ENCODE data around the gene CARD9.

CARD9 gene

GRCh38 chr9:136334541-136334940 is 38.9 kb downstream of the CARD9 start:
- Mint-ChIP-seq H3K4me1 (ENCODE audit: low read depth) (no peaks in the 10 kb centered on the region), H3K9me3 (ENCODE audit: low read depth) (no peaks in the 10 kb centered on the region), H3K36me3 (no peaks in the 10 kb centered on the region), H3K4me3 (no peak overlapping the region), H3K27ac (no peak overlapping the region), H3K27me3 (no peaks in the 10 kb centered on the region)

- Mint-ChIP-seq H3K4me1 (ENCODE audit: low read depth) (peaks cover 3% of the 10 kb centered on the region), H3K9me3 (ENCODE audit: low read depth) (no peaks in the 10 kb centered on the region), H3K4me3 (no peak overlapping the region), H3K27ac (no peak overlapping the region), H3K36me3 (no peaks in the 10 kb centered on the region), H3K27me3 (no peaks in the 10 kb centered on the region)
Measured at GRCh38 chr9:136333486-136333885, 40.0 kb downstream of the CARD9 start.

- Mint-ChIP-seq H3K27ac (no peak overlapping the region), H3K9me3 (ENCODE audit: low read depth) (no peaks in the 10 kb centered on the region), H3K4me1 (ENCODE audit: low read depth) (peaks cover 3% of the 10 kb centered on the region), H3K4me3 (no peak overlapping the region), H3K36me3 (no peaks in the 10 kb centered on the region), H3K27me3 (no peaks in the 10 kb centered on the region)
Measured at GRCh38 chr9:136333045-136333444, 40.4 kb downstream of the CARD9 start.

GRCh38 chr9:136332482-136332983 is 40.9 kb downstream of the CARD9 start:
- Mint-ChIP-seq H3K27ac (no peak overlapping the region), H3K27me3 (no peaks in the 10 kb centered on the region), H3K4me3 (no peak overlapping the region), H3K9me3 (ENCODE audit: low read depth) (no peaks in the 10 kb centered on the region), H3K36me3 (no peaks in the 10 kb centered on the region), H3K4me1 (ENCODE audit: low read depth) (peaks cover 3% of the 10 kb centered on the region)

GRCh38 chr9:136331556-136332481 is 41.6 kb downstream of the CARD9 start:
- Mint-ChIP-seq H3K36me3 (no peaks in the 10 kb centered on the region), H3K9me3 (ENCODE audit: low read depth) (no peaks in the 10 kb centered on the region), H3K27ac (no peak overlapping the region), H3K4me1 (ENCODE audit: low read depth) (peaks cover 3% of the 10 kb centered on the region), H3K27me3 (no peaks in the 10 kb centered on the region), H3K4me3 (no peak overlapping the region)

GRCh38 chr9:136331030-136331429 is 42.4 kb downstream of the CARD9 start:
- Mint-ChIP-seq H3K27me3 (no peaks in the 10 kb centered on the region), H3K4me1 (ENCODE audit: low read depth) (peaks cover 3% of the 10 kb centered on the region), H3K36me3 (no peaks in the 10 kb centered on the region), H3K4me3 (no peak overlapping the region), H3K27ac (no peak overlapping the region), H3K9me3 (ENCODE audit: low read depth) (no peaks in the 10 kb centered on the region)

- Mint-ChIP-seq H3K4me1 (ENCODE audit: low read depth) (peaks cover 3% of the 10 kb centered on the region), H3K36me3 (no peaks in the 10 kb centered on the region), H3K4me3 (no peak overlapping the region), H3K9me3 (ENCODE audit: low read depth) (no peaks in the 10 kb centered on the region), H3K27me3 (no peaks in the 10 kb centered on the region), H3K27ac (no peak overlapping the region)
Measured at GRCh38 chr9:136330406-136330990, 43.0 kb downstream of the CARD9 start.

GRCh38 chr9:136329636-136330405 is 43.6 kb downstream of the CARD9 start:
- Mint-ChIP-seq H3K27ac (no peak overlapping the region), H3K4me1 (ENCODE audit: low read depth) (peaks cover 3% of the 10 kb centered on the region), H3K27me3 (no peaks in the 10 kb centered on the region), H3K4me3 (no peak overlapping the region), H3K36me3 (no peaks in the 10 kb centered on the region), H3K9me3 (ENCODE audit: low read depth) (no peaks in the 10 kb centered on the region)

- Mint-ChIP-seq H3K4me3 (no peak overlapping the region), H3K27me3 (no peaks in the 10 kb centered on the region), H3K27ac (no peak overlapping the region), H3K36me3 (no peaks in the 10 kb centered on the region), H3K4me1 (ENCODE audit: low read depth) (peaks cover 3% of the 10 kb centered on the region), H3K9me3 (ENCODE audit: low read depth) (no peaks in the 10 kb centered on the region)
Measured at GRCh38 chr9:136329211-136329627, 44.2 kb downstream of the CARD9 start.

- Mint-ChIP-seq H3K4me1 (ENCODE audit: low read depth) (peaks cover 3% of the 10 kb centered on the region), H3K27ac (no peak overlapping the region), H3K4me3 (peak overlapping the region; percentile 80), H3K9me3 (ENCODE audit: low read depth) (no peaks in the 10 kb centered on the region), H3K36me3 (no peaks in the 10 kb centered on the region), H3K27me3 (no peaks in the 10 kb centered on the region)
Measured at GRCh38 chr9:136328622-136329041, 44.8 kb downstream of the CARD9 start.

- H3K4me1 Mint-ChIP-seq (ENCODE audit: low read depth): peaks cover 3% of the 10 kb centered on the region
- no peaks in the 10 kb centered on the region for H3K9me3 Mint-ChIP-seq (ENCODE audit: low read depth)
- H3K27ac Mint-ChIP-seq: no peak overlapping the region
- H3K36me3 Mint-ChIP-seq: no peaks in the 10 kb centered on the region
- peak overlapping the region; percentile 80 for H3K4me3 Mint-ChIP-seq
- H3K27me3 Mint-ChIP-seq: no peaks in the 10 kb centered on the region
Measured at GRCh38 chr9:136328011-136328621, 45.4 kb downstream of the CARD9 start.

- Mint-ChIP-seq H3K27me3 (no peaks in the 10 kb centered on the region), H3K27ac (no peak within 1 kb of the TSS)
Measured at GRCh38 chr9:136327304-136327974, 46.0 kb downstream of the CARD9 start, which contains the start of gene GPSM1. GPSM1 (plus strand) TSS chr9:136327539; CDS start chr9:136327696, 157 bp downstream.

GRCh38 chr9:136326761-136327303 is 46.6 kb downstream of the CARD9 start:
- H3K27ac Mint-ChIP-seq: no peak overlapping the region
- no peaks in the 10 kb centered on the region for H3K36me3 Mint-ChIP-seq
- H3K4me1 Mint-ChIP-seq (ENCODE audit: low read depth): peaks cover 3% of the 10 kb centered on the region
- H3K27me3 Mint-ChIP-seq: no peaks in the 10 kb centered on the region
- H3K4me3 Mint-ChIP-seq: peak overlapping the region; percentile 65
- H3K9me3 Mint-ChIP-seq (ENCODE audit: low read depth): no peaks in the 10 kb centered on the region

More at GRCh38 chr9:136327304-136327974, 46.0 kb downstream of the CARD9 start, which contains the start of gene GPSM1:
- Mint-ChIP-seq H3K4me1 (ENCODE audit: low read depth) (peaks cover 3% of the 10 kb centered on the region), H3K36me3 (no peaks in the 10 kb centered on the region), H3K4me3 (peak within 1 kb of the TSS; percentile 80), H3K9me3 (ENCODE audit: low read depth) (no peaks in the 10 kb centered on the region)
